GM12875 (cell line): Measurements from ENCODE around the gene HAS3.

Experiments
- H3K4me3 ChIP-seq: one replicate; pipeline ENCODE4 v1.5.1; 2011; ENCODE audit warnings: low read depth, low read length, control low read depth
- TF ChIP-seq, protein P1 (sequence below): IDR thresholded peaks from 2 replicates; pipeline ENCODE4 v1.5.1; 2011; ENCODE audit warnings: low read depth, mild to moderate bottlenecking, control low read depth, inconsistent platforms, low read length, moderate library complexity, borderline replicate concordance; ENCODE audit not compliant: insufficient read depth

The HAS3 gene

DNA sequence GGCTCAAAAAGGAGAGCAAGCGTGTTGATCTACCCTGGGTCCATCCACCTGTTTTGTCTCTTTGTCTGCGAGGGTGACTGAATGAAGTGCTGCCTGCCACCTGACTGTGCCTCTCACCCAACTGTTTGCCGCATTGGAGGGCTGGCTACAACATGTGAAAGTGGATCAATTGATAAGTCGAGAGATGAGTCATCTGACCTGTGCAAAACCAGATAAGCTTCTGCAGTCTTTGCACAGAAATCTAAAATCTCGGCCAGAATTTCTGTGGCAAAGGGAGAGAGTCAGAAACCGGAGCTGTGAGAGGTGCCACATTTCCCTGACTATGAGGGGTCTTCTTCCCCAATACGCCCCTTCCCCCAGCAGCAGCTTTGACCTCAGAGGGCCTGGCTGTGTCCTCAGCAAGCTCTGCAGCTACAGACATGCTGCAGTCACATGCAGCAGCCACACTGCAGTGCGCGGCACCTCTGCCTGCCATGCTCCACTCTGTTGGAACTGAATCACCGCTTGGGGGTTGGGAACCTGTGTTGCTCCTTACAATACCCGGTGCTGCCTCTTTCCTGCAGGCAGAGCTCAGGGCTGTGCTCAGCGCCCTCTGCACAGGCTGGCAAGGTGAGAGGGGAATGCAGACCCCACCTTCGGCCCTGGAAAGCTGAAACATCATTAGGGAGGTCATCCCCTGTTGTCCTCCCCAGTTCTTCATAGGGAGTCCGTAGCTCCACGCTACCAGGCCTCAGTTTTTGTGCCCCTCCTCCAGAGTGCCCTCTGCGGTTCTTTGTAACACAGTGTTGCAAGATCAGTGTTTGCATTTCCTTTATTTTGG is 16.2 kb upstream of the HAS3 start:
- no peak overlapping the region for H3K4me3 ChIP-seq
- TF ChIP-seq, protein P1, sequence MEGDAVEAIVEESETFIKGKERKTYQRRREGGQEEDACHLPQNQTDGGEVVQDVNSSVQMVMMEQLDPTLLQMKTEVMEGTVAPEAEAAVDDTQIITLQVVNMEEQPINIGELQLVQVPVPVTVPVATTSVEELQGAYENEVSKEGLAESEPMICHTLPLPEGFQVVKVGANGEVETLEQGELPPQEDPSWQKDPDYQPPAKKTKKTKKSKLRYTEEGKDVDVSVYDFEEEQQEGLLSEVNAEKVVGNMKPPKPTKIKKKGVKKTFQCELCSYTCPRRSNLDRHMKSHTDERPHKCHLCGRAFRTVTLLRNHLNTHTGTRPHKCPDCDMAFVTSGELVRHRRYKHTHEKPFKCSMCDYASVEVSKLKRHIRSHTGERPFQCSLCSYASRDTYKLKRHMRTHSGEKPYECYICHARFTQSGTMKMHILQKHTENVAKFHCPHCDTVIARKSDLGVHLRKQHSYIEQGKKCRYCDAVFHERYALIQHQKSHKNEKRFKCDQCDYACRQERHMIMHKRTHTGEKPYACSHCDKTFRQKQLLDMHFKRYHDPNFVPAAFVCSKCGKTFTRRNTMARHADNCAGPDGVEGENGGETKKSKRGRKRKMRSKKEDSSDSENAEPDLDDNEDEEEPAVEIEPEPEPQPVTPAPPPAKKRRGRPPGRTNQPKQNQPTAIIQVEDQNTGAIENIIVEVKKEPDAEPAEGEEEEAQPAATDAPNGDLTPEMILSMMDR = no peak

DNA sequence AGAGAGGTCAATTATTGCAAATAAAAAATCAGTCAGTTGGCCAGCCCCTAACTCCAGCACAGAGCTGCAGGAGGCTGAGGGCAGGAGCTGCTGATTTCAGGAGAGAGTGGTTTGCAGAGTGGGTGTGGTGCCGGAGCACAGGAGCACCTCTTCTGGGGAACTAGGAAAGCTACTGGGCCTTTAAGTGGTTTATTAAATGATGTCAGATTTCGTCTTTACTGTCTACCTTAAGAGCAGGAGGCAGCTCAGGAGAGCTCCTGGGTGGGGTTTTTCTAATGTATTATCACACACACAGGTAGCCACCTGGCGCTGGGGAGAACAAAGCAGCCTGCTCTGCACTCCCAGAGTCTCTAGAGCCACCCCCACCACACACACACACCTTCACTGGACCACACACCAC is 11.5 kb upstream of the HAS3 start:
- no peak overlapping the region for H3K4me3 ChIP-seq
- TF ChIP-seq, protein P1 = no peak

DNA sequence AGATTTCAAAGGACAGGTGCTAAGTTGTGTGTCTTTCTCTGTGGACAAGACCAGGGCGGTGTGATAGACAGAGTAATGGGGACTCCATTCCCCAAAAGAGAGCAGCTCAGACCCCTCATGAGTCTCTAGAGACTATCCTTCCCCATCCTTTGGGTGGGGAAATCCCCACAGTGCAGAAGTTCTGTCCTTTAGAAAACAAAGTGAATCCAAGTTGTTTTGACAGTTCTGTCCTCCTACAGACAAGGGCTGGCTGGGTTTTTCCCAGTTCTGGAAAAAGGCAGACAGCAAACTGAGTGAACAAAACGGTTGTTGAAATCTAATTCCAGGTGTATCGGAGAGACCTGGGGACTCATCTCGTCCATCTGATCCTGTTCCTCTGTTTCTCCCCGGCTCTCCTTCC is 11.0 kb upstream of the HAS3 start:
- TF ChIP-seq, protein P1 = no peak
- H3K4me3 ChIP-seq = no peak overlapping the region

DNA sequence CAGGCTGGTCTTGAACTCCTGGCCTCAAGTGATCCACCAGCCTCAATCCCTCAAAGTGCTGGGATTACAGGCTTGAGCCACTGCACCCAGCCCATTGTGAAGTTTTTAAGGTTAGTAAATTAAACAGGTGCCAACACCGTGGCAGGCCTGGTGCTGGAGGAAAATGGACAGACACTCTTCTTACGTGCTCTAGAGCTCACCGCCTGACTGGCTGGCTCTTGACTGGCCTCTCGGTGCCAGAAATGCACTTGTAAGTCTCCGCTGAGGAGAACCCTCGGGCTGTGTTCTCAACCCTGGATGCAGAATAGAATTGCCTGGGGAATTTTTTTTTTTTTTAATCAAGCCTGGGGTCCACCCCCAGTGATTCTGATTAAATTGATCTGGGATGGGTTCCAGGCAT is 10.3 kb upstream of the HAS3 start:
- TF ChIP-seq, protein P1 = no peak
- H3K4me3 ChIP-seq = no peak overlapping the region

DNA sequence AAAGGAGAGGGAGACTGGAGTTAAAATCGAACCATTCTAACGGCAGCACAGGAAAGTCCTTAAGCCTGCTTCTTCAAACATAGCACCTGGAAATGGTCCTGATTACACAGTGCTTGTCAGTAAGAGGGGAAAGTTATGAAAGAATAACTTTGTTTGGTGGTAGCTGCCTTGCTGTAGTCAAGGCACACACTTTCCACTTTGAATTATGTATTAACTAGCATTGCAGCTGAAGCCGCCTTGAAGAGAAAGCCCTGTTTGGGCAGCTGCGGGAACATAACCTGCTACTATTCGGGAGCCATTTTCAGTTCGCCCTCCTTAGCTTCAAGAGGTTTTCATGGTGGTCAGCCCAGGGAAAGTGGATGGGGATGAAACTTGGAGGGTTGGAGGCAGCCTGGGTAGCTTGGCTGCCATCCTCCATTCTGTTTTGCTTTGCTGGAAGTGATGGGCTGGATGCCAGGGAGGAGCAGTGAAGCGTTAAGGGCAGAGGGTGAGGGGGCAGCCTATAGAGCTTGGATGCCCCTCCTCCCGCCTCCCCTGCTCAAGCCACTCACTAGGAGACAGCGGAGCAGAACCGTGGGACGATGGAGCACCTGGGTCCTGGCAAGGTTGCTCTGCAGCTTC is 5.3 kb upstream of the HAS3 start:
- H3K4me3 ChIP-seq = no peak overlapping the region
- TF ChIP-seq, protein P1 = no peak

DNA sequence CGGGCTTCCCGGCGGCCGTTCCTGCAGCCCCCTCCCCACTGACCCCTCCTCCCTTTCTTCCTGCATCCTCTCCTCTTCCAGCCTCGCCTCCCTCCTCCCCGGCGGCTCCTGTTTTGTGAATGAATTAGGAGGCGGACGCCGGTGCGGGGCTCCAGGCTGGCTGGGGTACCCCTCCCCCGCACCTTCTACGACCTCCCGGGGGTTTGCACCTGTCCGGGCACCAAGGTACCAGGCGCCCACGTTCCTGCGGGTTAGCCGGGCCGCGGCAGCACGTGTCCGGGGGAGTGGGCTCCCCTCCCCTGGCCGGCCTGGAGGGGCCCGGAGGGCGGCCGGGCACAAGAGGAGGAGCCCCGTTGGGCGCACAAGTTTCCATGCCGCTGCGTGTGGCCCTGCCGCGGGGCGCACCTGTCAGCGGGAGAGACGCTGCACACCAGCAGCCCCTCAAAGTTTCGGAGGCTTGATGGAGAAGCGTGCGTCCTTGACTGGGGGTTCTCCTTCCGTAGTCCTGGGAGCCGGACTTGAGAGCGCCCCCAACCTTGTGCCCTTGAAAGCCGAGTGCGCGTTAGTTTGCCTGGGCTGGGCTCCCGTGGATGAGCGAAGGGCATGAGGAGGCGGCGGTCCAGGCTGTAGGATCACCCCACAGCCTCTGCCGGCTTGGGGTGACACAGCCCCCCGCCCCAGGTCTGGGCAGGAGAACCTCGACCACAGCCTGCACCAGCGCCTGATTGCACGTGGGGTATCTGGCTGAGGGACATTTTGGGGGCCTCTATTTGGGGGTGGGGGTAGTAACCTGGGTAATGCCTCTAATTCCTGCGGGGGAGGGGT is 1.2 kb downstream of the HAS3 start:
- TF ChIP-seq, protein P1 = no peak

More for the DNA sequence above, 1.2 kb downstream of the HAS3 start:
- H3K4me3 ChIP-seq = peak overlapping the region; percentile 30
